ENCODE results near the gene PPAN. TPM values are rescaled to one million over a fixed set of nuclear protein-coding genes. Genes with fewer than 3 reads are reported as not detected.

PPAN gene
- total and polyA plus RNA-seq, 12 donors, result 17.6 to 47.7 (median 20.8) TPM

DNA sequence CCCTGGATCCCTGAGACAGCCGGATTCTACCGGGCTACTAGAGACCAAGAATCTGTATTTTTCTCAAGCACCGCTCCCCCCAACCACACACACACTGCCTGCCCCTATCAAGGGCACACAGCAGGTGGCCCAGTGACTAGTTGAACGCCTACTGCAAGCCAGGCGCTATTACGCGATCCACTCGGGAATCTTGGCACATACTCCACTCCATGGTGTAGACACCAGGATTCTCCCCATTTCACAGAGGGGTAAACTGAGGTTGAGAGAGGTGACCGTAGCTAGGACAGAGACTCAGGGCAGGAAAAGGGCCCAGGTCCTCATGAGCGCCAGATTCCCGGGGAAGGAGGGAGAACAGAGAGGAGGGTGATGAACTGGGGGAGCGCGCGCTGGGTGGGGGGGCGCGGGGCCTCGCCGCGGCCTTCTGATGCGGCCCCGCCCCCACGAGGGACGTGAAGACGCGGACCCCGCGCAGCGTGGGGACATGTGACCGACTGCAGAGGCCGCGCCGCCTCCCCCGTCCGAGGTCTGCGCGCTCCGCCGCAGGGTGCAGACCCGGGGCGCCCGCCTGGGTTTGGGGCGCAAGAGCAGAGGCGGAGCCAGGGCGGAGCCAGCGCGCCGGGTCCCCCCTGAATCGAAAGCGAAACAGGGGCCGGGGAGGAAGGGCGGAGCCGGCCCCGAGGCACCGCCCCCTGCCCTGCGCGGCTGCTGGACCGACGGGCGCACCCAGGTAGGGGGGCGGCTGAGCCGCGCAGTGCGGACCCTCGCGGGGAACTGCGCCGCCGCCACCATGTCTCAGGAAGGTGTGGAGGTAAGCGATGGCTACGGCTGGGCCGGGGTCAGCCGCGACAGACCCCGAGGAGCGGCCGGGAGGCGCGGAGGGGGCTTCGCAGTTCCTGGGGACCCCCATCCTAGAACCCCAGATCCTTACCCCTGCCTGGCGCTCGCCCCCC, 20.2 kb upstream of the PPAN start, which contains the start of gene SHFL:
Gene SHFL (plus strand): TSS at position 677 of the 950 bp plus-strand sequence. CDS start 111 bp downstream, at position 788.
- Histone ChIP-seq H3K4me1 (peaks cover 0 to 15% (median 10%) of the 10 kb centered on the region in 9 donors), H3K27ac (peak within 1 kb of the TSS; percentile 84 to 99 (median 96)), H3K27me3 (no peaks in the 10 kb centered on the region), H3K4me3 (peak within 1 kb of the TSS; percentile 84 to 100 (median 97)), H3K36me3 (peaks cover 0 to 27% (median 0%) of the 10 kb centered on the region in 9 donors), H3K9me3 (peaks cover 0 to 11% (median 0%) of the 10 kb centered on the region in 11 donors)
- WGBS, 2 donors, result 3 to 5% methylated on average over 68 to 81 of the region's 81 CpGs
- intact Hi-C loops (cut with DNase I), result no loop called here
- TF ChIP-seq, protein P1, sequence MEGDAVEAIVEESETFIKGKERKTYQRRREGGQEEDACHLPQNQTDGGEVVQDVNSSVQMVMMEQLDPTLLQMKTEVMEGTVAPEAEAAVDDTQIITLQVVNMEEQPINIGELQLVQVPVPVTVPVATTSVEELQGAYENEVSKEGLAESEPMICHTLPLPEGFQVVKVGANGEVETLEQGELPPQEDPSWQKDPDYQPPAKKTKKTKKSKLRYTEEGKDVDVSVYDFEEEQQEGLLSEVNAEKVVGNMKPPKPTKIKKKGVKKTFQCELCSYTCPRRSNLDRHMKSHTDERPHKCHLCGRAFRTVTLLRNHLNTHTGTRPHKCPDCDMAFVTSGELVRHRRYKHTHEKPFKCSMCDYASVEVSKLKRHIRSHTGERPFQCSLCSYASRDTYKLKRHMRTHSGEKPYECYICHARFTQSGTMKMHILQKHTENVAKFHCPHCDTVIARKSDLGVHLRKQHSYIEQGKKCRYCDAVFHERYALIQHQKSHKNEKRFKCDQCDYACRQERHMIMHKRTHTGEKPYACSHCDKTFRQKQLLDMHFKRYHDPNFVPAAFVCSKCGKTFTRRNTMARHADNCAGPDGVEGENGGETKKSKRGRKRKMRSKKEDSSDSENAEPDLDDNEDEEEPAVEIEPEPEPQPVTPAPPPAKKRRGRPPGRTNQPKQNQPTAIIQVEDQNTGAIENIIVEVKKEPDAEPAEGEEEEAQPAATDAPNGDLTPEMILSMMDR (IDR thresholded peaks at IDR 0.05), result peak in 1 of 9 donors; percentile 9
- ATAC-seq, result peak; percentile 90 to 95 (median 94)
- DNase-seq, result peak; percentile 74 to 80

DNA sequence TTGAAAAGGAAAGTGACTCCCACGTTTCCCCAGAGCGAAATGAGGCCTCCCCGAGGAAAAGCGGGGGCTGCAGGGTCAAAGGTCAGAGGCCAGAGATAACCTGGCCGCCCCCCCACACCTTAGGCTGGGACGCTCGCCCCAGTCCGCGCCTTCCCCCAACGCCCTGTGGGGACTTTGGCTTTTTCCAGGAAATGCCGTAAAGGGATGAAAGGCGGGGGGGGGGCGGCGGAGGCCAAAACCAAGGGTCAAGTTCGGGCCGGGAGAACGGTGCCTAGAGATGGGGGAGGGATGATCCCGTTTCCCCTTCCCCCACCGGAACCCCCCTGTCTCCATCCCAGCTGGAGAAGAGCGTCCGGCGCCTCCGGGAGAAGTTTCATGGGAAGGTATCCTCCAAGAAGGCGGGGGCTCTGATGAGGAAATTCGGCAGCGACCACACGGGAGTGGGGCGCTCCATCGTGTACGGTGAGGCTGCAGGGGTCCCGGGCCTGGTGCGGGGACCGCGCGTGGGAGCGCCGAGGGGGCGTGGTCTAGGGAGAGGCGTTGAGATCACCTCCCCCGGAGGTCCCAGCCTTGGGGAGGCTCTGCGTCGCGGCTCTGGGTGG, 19.5 kb upstream of the PPAN start:
- 6 to 8% methylated on average over 38 to 43 of the region's 43 CpGs for WGBS, 2 donors
- TF ChIP-seq, protein P1 (IDR thresholded peaks at IDR 0.05), result no peak
- DNase-seq (peak in 1 of 2 donors; percentile 50), ATAC-seq (peak; percentile 21 to 63 (median 39))
- H3K27ac ChIP-seq, result peak overlapping the region; percentile 84 to 99 (median 96)
- peaks cover 0 to 15% (median 10%) of the 10 kb centered on the region in 9 donors for H3K4me1 ChIP-seq
- H3K4me3 ChIP-seq, result peak overlapping the region; percentile 84 to 100 (median 97)
- H3K9me3 ChIP-seq, result peaks cover 0 to 14% (median 0%) of the 10 kb centered on the region in 11 donors
- H3K36me3 ChIP-seq, result peaks cover 0 to 34% (median 0%) of the 10 kb centered on the region in 9 donors
- no peaks in the 10 kb centered on the region for H3K27me3 ChIP-seq
- intact Hi-C loops (cut with DNase I), result no loop called here

DNA sequence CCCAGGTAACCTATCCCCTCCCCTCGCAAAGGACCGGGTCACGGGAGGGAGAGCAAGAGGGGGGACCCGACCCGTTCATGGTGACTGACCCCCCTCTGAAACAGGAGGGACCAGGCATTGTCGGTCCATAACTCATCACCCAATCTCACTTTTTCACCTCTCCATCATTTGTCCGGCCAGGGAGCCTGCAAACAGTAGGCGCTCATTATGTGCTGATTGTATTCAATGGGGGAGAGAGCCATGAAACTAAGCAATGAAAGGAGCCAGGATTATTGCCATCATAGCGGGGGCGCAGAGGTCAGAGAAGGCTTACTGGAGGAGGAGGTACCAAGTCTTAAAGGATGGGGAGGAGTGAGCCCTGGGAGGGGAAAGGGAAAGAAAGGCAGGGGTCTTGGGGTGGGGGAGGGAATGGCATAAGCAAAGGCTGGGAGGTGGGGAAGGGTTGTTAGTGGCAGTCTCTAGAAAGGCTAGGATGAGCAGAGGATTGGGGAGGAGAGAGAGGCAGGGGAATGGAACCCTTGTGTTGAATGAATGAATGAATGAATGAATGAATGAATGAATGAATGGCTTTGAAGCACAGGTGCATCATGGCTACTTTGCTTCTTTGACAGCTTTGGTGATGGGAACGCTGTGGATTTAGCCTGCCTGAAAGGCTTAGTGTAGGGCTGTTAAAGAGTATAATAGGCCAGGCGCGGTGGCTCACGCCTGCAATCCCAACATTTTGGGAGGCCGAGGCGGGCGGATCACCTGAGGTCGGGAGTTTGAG, 18.7 kb upstream of the PPAN start:
- H3K27ac ChIP-seq, result peak overlapping the region in 8 of 10 donors; percentile 92 to 99 (median 96)
- H3K9me3 ChIP-seq, result peaks cover 0 to 14% (median 0%) of the 10 kb centered on the region in 11 donors
- DNase-seq (no peak), ATAC-seq (no peak)
- TF ChIP-seq, protein P1 (IDR thresholded peaks at IDR 0.05), result no peak
- H3K27me3 ChIP-seq, result no peaks in the 10 kb centered on the region
- peaks cover 0 to 41% (median 0%) of the 10 kb centered on the region in 9 donors for H3K36me3 ChIP-seq
- WGBS, 2 donors, result 87 to 92% methylated on average over 18 of the region's 18 CpGs
- intact Hi-C loops (cut with DNase I), result no loop called here
- H3K4me1 ChIP-seq, result peaks cover 0 to 15% (median 10%) of the 10 kb centered on the region in 9 donors
- H3K4me3 ChIP-seq, result peak overlapping the region in 9 of 10 donors; percentile 88 to 100 (median 98)
